ENCODE results near the gene MYLK4.

MYLK4 gene

GRCh38 chr6:2626401-2626800 lies 124.3 kb downstream of the MYLK4 start:
- Mint-ChIP-seq H3K27me3 (ENCODE audit: low read depth) (peaks cover 36% of the 10 kb centered on the region), H3K9me3 (no peaks in the 10 kb centered on the region), H3K4me3 (no peak overlapping the region), H3K4me1 (ENCODE audit: low read depth) (no peaks in the 10 kb centered on the region), H3K27ac (no peak overlapping the region), H3K36me3 (ENCODE audit: low read depth) (no peaks in the 10 kb centered on the region)

DNA sequence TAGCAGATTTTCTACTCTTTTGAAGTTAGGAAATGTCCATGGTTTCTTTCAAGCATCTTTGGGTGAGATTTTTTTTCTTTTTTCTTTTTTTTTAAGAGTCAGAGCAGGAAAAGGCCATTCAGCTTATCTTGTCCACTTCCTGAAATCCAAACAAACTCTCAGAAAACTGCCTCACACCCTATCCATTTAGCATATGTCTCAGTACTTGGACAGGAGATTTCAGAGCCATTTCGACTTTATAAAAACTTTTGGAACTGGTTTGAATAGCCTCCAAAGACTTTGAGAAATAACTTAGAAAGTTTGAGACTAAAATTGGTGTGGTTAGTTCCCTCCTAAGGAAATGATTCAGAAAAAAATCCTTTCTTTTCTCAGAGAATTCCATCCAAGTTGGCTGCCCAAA lies 125.1 kb downstream of the MYLK4 start:
- Mint-ChIP-seq H3K27ac (no peak overlapping the region), H3K4me1 (ENCODE audit: low read depth) (no peaks in the 10 kb centered on the region), H3K4me3 (no peak overlapping the region), H3K9me3 (no peaks in the 10 kb centered on the region), H3K36me3 (ENCODE audit: low read depth) (no peaks in the 10 kb centered on the region), H3K27me3 (ENCODE audit: low read depth) (peaks cover 28% of the 10 kb centered on the region)

DNA sequence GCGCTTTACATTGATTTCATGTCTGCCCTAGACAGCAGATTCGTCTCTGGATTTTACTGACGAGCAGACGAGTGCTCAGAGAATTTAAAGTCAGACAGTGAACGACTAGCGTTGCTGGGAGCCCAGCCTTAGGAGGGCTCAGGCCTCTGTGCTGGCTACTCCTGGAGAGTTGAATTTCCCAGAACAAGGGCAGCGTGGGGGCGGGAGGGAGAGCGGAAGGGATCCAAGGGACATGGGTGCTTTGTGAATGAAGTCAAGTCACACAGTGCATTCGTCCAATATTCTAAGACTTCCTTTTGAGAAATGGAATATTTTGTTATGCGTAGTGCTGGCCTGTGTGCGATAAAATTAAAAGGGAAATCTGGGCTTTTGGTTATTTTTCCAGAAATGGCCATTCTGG lies 126.5 kb downstream of the MYLK4 start:
- Mint-ChIP-seq H3K27me3 (ENCODE audit: low read depth) (peaks cover 29% of the 10 kb centered on the region), H3K4me1 (ENCODE audit: low read depth) (no peaks in the 10 kb centered on the region), H3K9me3 (no peaks in the 10 kb centered on the region), H3K36me3 (ENCODE audit: low read depth) (no peaks in the 10 kb centered on the region), H3K27ac (no peak overlapping the region), H3K4me3 (no peak overlapping the region)

- Mint-ChIP-seq H3K36me3 (ENCODE audit: low read depth) (no peaks in the 10 kb centered on the region), H3K4me3 (no peak overlapping the region), H3K4me1 (ENCODE audit: low read depth) (no peaks in the 10 kb centered on the region), H3K27me3 (ENCODE audit: low read depth) (peaks cover 30% of the 10 kb centered on the region), H3K9me3 (no peaks in the 10 kb centered on the region), H3K27ac (no peak overlapping the region)
Observed at GRCh38 chr6:2623295-2623694, 127.4 kb downstream of the MYLK4 start.

DNA sequence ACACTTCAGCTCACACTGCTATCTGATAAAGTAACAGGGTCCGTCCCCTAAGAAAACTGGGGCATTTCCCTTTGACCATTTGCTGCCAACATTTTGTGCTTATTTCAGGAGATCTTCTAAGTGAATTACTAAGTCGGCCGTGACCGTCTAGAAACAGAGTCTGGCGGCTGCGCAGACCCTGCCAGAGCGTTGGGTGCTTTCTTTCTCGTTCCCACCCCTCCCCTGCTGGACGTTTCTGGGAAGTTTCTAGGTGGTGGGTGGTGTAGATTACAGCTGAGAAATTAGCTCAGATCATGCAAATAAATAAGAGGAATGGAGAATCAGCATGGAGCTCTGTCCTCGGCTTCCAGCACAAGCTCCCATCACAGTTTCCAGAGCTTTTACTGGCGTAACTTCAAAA lies 128.1 kb downstream of the MYLK4 start:
- Mint-ChIP-seq H3K27me3 (ENCODE audit: low read depth) (peaks cover 31% of the 10 kb centered on the region), H3K27ac (no peak overlapping the region), H3K4me3 (no peak overlapping the region), H3K36me3 (ENCODE audit: low read depth) (no peaks in the 10 kb centered on the region), H3K4me1 (ENCODE audit: low read depth) (no peaks in the 10 kb centered on the region), H3K9me3 (no peaks in the 10 kb centered on the region)

DNA sequence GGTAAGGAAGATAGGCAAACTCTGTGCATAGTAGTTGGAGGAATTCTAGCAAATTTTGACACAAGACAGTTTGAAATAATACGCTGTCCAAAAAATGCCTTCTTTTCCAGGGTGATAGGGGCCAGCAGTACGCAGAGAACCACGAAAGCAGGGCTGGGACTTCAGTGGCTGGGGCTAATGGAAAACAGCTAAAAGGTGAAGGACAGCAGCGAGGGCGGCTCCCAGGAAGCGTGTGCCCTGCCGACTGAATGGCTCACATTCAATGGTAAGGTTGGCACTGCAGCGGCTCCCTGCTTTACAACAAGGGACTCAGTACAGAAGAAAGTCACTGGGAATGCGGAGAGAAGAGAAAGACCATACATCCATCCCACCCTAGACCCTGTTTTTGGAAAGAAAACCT lies 131.1 kb downstream of the MYLK4 start:
- Mint-ChIP-seq H3K9me3 (no peaks in the 10 kb centered on the region), H3K36me3 (ENCODE audit: low read depth) (no peaks in the 10 kb centered on the region), H3K27me3 (ENCODE audit: low read depth) (peaks cover 25% of the 10 kb centered on the region), H3K27ac (no peak overlapping the region), H3K4me1 (ENCODE audit: low read depth) (no peaks in the 10 kb centered on the region), H3K4me3 (no peak overlapping the region)

GRCh38 chr6:2617729-2618128 lies 133.0 kb downstream of the MYLK4 start:
- no peaks in the 10 kb centered on the region for H3K4me1 Mint-ChIP-seq (ENCODE audit: low read depth)
- no peaks in the 10 kb centered on the region for H3K36me3 Mint-ChIP-seq (ENCODE audit: low read depth)
- no peak overlapping the region for H3K4me3 Mint-ChIP-seq
- peaks cover 6% of the 10 kb centered on the region for H3K9me3 Mint-ChIP-seq
- peaks cover 39% of the 10 kb centered on the region for H3K27me3 Mint-ChIP-seq (ENCODE audit: low read depth)
- H3K27ac Mint-ChIP-seq: no peak overlapping the region

DNA sequence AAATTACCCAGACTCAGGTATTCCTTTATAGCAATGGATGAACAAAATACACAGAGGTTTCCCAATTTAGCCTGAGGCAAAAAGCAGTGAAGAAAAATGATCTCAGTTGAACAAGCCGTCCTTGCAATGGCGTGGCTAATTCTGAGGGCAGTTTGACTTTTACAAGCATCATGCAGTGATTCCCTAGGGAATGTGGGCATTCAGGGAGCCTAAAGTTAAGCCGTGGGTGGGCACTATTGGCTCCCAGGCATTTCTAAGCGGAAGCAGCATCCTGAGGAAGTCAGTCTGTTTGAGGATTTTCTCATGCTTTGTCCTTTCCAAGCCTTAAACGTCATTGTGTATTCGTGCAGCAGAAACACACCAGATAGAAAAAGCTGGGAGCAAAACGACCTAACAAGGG lies 133.9 kb downstream of the MYLK4 start:
- no peaks in the 10 kb centered on the region for H3K4me1 Mint-ChIP-seq (ENCODE audit: low read depth)
- H3K27me3 Mint-ChIP-seq (ENCODE audit: low read depth): peaks cover 41% of the 10 kb centered on the region
- no peaks in the 10 kb centered on the region for H3K36me3 Mint-ChIP-seq (ENCODE audit: low read depth)
- no peak overlapping the region for H3K4me3 Mint-ChIP-seq
- H3K9me3 Mint-ChIP-seq: peaks cover 6% of the 10 kb centered on the region
- H3K27ac Mint-ChIP-seq: no peak overlapping the region

DNA sequence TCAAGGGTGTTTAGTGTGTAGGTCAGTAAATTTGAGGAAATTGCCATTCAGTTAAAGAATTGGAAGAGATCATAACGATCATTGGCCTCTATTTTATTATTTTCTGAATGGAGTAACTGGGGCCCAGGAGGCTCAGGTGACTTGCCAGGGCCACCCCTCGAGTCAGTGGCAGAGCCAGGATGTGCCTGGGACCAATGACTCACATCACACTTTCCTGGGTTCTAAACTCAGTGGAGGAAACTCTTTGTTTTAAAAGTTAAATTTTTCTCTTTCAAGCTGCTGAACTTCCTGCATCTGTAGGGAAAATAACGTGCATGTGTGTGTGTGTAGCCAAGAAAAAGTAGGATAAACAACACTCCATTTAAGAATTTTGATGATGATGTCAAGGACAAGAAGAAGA lies 135.5 kb downstream of the MYLK4 start:
- H3K27me3 Mint-ChIP-seq (ENCODE audit: low read depth): peaks cover 51% of the 10 kb centered on the region
- H3K4me1 Mint-ChIP-seq (ENCODE audit: low read depth): no peaks in the 10 kb centered on the region
- H3K27ac Mint-ChIP-seq: no peak overlapping the region

GRCh38 chr6:2614846-2615245 lies 135.9 kb downstream of the MYLK4 start:
- H3K4me1 Mint-ChIP-seq (ENCODE audit: low read depth): no peaks in the 10 kb centered on the region
- H3K27me3 Mint-ChIP-seq (ENCODE audit: low read depth): peaks cover 55% of the 10 kb centered on the region
- no peak overlapping the region for H3K4me3 Mint-ChIP-seq

More for the DNA sequence above, 135.5 kb downstream of the MYLK4 start:
- Mint-ChIP-seq H3K9me3 (peaks cover 6% of the 10 kb centered on the region), H3K4me3 (no peak overlapping the region), H3K36me3 (ENCODE audit: low read depth) (no peaks in the 10 kb centered on the region)

DNA sequence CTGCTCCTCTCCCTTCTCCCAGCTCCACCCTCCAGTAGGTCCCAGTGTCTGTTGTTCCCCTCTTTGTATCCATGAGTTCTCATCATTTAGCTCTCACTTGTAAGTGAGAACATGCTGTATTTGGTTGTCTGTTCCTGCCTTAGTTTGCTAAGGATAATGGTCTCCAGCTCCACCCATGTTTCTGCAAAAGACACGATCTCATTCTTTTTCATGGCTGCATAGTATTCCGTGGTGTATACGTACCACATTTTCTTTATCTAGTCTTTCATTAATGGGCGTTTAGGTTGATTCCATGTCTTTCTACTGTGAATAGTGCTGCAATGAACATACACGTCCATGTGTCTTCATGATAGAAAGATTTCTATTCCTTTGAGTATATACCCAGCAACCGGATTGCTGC lies 136.6 kb downstream of the MYLK4 start:
- no peak overlapping the region for H3K4me3 Mint-ChIP-seq
- H3K36me3 Mint-ChIP-seq (ENCODE audit: low read depth): no peaks in the 10 kb centered on the region
- peaks cover 57% of the 10 kb centered on the region for H3K27me3 Mint-ChIP-seq (ENCODE audit: low read depth)

More at GRCh38 chr6:2614846-2615245, 135.9 kb downstream of the MYLK4 start:
- Mint-ChIP-seq H3K9me3 (peaks cover 6% of the 10 kb centered on the region), H3K36me3 (ENCODE audit: low read depth) (no peaks in the 10 kb centered on the region), H3K27ac (no peak overlapping the region)

More for the DNA sequence above, 136.6 kb downstream of the MYLK4 start:
- Mint-ChIP-seq H3K27ac (no peak overlapping the region), H3K9me3 (peaks cover 6% of the 10 kb centered on the region), H3K4me1 (ENCODE audit: low read depth) (no peaks in the 10 kb centered on the region)

All from T-helper 1 cell treated with Interleukin-12 subunit alpha and Interleukin-12 subunit beta and Interleukin-4 antibody, amounts not matched to agents 30 μg/mL and 1 μg/mL, for 36 hours (primary cell).